Heart left ventricle (tissue), 13 donors: Measurements from ENCODE around the gene SUGCT.

Experiments used
- POLR2A ChIP-seq, 2 donors: fragments of 450-650 bp; IDR thresholded peaks; one replicate each; pipeline ENCODE4 v1.6.1; 2017; ENCODE audit warnings: antibody characterized with exemption in 2 of 2, mild to moderate bottlenecking in 2 of 2, moderate library complexity in 2 of 2
- TF ChIP-seq, protein P1 (sequence below), 12 donors: fragments of 200-600 bp; sonication (generic) in 4 of 12; IDR thresholded peaks; one replicate each; pipeline versions ENCODE4 v1.5.0 to v1.8.0; 2018 to 2022; ENCODE audit warnings: antibody characterized with exemption in 12 of 12, mild to moderate bottlenecking in 5 of 12
- donor health status: ischemic (EF 13 %, LVEDD 7.1; RV severe dilation, severe dysfunction).
- donor health status: DM: no; HTN: yes; CAD: no.
- donor health status: DM: no; HTN: no; CAD: no.
- donor health status: ischemic (EF 25% LVEDD 6.9; RV normal size, moderate dysfunction).
- donor health status: ischemic (EF 25% LVEDD 5.7; RV mildly dilated, moderate dysfunction).
- donor health status: ischemic (EF 35%, LVEDD 5.7; RV mildly dilated, moderate dysfunction).
- donor health status: nonischemic (EF 11% LVEDD 7.7; RV severe dilation, severe dysfunction).
- donor health status: DM: yes; HTN: yes; CAD: no.
- donor health status: PGD.
- donor health status: ischemic (EF 29% LVEDD 5.4; RV normal size, mild dysfunction).
- donor health status: nonischemic (EF 23%, LVEDD 6.1; RV moderate dilation, normal function).

DNA sequence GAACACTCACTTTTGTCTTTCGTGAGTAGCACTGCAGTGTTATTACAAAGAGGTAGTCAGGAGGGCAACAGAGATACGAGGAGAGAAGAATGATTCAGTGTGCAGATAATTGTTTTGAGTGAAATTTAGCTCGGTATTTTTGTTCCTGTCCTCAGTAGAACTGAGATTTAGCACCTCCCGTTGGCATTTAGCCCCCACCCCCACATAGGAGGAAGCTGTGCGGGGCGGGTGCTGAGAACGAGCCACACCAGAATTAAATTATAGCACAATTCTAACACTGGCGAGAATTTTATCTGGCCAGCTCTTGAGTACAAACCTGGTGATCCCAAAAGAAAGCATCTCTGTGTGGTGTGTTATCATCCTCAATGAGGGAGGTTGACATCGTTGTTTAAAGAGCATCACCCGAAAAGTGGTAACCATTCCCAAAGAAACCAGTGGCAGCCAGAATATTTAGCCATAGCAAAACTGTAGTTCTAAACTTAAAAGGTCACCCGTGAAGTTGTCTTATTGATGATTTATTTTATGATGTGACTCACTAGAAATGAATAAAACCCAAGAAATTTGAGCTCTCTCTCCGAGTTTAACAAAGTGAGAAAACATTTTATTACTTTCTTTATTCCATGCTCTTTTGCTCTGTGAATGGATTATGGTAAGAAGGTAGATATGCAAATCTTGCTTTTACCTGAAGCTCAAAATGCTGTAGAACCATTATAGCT lies 612.2 kb downstream of the SUGCT start:
- no peak for TF ChIP-seq POLR2A (IDR thresholded peaks at IDR 0.05)
- TF ChIP-seq, protein P1, sequence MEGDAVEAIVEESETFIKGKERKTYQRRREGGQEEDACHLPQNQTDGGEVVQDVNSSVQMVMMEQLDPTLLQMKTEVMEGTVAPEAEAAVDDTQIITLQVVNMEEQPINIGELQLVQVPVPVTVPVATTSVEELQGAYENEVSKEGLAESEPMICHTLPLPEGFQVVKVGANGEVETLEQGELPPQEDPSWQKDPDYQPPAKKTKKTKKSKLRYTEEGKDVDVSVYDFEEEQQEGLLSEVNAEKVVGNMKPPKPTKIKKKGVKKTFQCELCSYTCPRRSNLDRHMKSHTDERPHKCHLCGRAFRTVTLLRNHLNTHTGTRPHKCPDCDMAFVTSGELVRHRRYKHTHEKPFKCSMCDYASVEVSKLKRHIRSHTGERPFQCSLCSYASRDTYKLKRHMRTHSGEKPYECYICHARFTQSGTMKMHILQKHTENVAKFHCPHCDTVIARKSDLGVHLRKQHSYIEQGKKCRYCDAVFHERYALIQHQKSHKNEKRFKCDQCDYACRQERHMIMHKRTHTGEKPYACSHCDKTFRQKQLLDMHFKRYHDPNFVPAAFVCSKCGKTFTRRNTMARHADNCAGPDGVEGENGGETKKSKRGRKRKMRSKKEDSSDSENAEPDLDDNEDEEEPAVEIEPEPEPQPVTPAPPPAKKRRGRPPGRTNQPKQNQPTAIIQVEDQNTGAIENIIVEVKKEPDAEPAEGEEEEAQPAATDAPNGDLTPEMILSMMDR (IDR thresholded peaks at IDR 0.05): no peak
